Kidney tubule cell (primary cell): ENCODE measurements around the gene ANKRD44.

Source experiments
- DNase-seq: peaks from one replicate; pipeline ENCODE4 v3.0.0-alpha.2; 2018; ENCODE audit warnings: low spot score

ANKRD44 gene

GRCh38 chr2:197113275-197113711, 197.3 kb downstream of the ANKRD44 start:
- DNase-seq: peak; percentile 39

GRCh38 chr2:197109326-197109725, 201.3 kb downstream of the ANKRD44 start:
- DNase-seq: no peak

GRCh38 chr2:197108758-197109157, 201.8 kb downstream of the ANKRD44 start:
- DNase-seq: peak; percentile 31

- DNase-seq: peak; percentile 9
Observed at GRCh38 chr2:197107291-197108269, 203.0 kb downstream of the ANKRD44 start.

- DNase-seq: no peak
Observed at GRCh38 chr2:197103363-197103762, 207.2 kb downstream of the ANKRD44 start.

- no peak for DNase-seq
Observed at GRCh38 chr2:197102231-197102630, 208.3 kb downstream of the ANKRD44 start.

DNA sequence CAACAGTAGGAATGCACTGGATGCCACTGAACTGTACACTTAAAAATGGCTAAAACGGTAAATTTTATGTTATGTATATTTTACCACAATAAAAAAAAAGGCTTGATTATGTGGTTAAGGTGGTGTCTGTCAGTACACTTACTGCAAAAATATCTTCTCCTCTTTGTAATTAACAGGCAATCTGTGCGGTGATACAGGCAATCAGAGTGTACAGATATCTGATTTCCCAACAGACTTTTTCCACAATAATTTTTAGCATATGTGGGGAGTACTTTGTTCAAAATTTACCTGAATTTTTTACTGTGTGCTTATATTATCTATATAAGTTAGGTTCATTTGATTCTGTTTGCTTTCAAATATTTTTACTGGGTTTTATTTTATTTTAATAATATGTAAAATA, 209.1 kb downstream of the ANKRD44 start:
- DNase-seq: no peak

DNA sequence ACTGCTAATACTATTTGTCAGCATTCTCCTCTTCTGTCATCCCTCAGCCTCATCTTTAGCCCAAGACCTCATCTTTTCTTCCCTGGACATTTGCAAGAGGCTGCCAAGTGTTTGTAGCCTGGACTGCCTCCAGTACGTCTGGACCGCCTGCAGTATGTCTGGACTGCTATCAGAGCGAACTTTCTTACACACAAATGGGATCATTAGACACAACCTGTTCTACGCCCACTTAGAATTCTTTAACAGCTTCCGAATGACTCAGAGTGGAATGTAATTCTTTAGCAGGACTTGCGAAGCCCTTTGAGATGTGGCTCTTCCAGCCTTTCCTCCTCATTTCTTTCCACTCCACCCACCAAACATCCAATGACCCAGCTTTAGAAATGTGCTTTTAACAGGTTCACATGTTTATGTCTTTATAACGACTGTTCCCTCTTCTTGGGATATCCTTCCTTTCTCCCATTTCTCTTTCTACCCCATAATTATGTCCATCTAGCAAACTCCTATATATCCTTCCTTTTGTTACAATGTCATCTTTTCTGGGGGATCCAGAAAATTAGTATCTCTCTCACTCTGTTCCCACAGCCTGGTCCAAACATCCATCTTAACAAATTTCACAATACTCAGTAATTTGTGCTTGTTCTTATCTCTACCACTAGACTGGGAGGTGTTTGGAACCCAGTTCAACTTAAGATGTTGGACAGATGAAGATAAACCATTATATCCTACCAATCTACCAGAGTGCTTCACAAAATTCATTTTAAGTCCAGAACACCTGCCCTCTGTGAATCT, 212.8 kb downstream of the ANKRD44 start:
- peak; percentile 13 for DNase-seq

- no peak for DNase-seq
Observed at GRCh38 chr2:197096649-197097048, 213.9 kb downstream of the ANKRD44 start.

GRCh38 chr2:197092431-197092830, 218.1 kb downstream of the ANKRD44 start:
- DNase-seq: no peak

GRCh38 chr2:197090742-197091367, 219.7 kb downstream of the ANKRD44 start:
- no peak for DNase-seq

DNA sequence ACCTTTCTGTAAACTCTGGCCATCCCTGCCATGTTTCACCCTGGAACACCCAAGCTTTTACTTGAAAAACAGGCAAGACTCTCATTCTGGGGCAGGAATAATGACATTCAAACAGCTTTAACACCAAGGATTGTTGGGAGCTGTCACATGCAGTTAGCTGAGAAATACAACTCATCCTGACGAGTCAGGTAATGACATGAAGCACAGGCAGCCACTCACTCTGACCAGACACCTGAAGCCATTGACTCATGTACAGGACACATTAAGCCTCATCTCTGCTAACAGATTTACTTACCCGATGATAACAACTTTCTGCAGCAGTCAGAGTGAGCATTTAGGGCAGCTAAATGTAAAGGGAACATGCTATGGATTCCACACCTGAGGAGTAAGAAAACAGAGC, 220.9 kb downstream of the ANKRD44 start:
- DNase-seq: peak; percentile 65

DNA sequence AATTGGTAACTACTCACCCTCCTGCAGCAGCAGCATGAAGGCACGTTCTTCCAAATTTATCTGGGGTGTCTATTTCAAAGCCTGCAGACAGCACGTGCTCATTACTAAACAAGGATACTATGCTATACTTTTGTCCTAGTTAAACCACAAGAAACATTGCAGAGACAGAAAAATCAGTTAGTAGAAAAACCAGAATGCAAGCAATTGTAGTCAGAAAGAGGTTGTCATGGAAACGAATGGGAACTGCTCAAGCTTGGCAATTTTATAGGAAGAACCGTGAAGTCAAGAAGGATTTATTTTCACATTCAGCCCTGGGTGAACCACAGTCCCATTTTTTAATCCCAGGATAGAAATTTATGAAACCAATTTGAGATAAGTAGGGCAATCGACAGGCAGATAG, 221.9 kb downstream of the ANKRD44 start:
- peak; percentile 55 for DNase-seq

GRCh38 chr2:197086500-197086899, 224.1 kb downstream of the ANKRD44 start:
- DNase-seq: no peak

GRCh38 chr2:197085665-197086064, 224.9 kb downstream of the ANKRD44 start:
- DNase-seq: no peak

GRCh38 chr2:197081294-197081693, 229.3 kb downstream of the ANKRD44 start:
- no peak for DNase-seq

- DNase-seq: no peak
Observed at GRCh38 chr2:197080578-197081216, 229.9 kb downstream of the ANKRD44 start.

GRCh38 chr2:197079832-197080555, 230.6 kb downstream of the ANKRD44 start:
- DNase-seq: peak; percentile 42

- peak; percentile 4 for DNase-seq
Observed at GRCh38 chr2:197079414-197079813, 231.2 kb downstream of the ANKRD44 start.

DNA sequence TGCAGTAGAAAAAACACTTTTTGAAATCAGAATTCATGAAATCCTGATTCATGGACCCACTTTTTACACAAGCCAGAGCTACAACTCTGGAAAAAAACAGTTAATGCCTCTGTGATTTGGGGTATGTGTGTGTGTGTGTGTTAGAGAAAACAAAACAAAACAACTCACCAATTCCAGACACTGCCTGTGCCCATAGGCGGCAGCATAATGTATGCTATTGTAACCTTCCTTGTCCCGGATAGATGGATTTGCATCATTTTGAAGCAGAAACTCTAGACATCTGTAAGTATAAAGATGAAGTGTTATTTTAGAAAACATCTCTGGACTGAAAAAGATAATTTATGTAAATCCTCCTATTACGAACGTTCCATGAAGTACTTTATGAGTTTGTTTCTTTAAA, 232.0 kb downstream of the ANKRD44 start:
- no peak for DNase-seq

- no peak for DNase-seq
Observed at GRCh38 chr2:197077336-197077735, 233.2 kb downstream of the ANKRD44 start.
